Left renal cortex interstitium (tissue), 4 donors: Measurements from ENCODE around the gene GSTO1. TPM values are rescaled to one million over a fixed set of nuclear protein-coding genes. Genes with fewer than 3 reads are reported as not detected.
"Not testable (repeated sequence)": the region's sequence is repeated elsewhere in the genome, so short reads cannot be mapped to it uniquely, and the experiment has no call there.

Experiments
- DNase-seq, 4 donors: peaks; one replicate each; pipeline ENCODE4 v3.0.0-alpha.2; 2013; ENCODE audit warnings: low read depth in 4 of 4, low spot score in 2 of 4, missing footprints in 1 of 4
- polyA plus RNA-seq, 4 donors: library from polyadenylated mRNA; unstranded; fragments of 120-200 nt; gene quantifications; one replicate each; pipeline ENCODE4 v1.2.1, GENCODE V29; 2013; ENCODE audit not compliant: insufficient read length in 4 of 4

Gene GSTO1
- polyA plus RNA-seq, 4 donors, result 80.9 to 117 (median 88.0) TPM

DNA sequence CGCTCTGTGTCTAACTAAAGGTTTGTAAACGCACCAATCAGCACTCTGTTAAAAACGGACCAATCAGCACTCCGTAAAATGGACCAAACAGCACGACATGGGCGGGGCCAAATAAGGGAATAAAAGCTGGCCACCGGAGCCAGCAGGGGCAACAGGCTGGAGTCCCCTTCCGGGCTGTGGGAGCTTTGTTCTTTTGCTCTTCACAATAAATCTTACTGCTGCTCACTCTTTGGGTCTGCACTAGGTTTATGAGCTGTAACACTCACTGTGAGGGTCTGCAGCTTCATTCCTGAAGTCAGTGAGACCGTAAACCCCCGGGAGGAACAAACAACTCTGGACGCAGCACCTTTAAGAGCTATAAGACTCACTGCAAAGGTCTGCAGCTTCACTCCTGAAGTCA is 5.8 kb upstream of the GSTO1 start:
- DNase-seq, result not testable (repeated sequence)

DNA sequence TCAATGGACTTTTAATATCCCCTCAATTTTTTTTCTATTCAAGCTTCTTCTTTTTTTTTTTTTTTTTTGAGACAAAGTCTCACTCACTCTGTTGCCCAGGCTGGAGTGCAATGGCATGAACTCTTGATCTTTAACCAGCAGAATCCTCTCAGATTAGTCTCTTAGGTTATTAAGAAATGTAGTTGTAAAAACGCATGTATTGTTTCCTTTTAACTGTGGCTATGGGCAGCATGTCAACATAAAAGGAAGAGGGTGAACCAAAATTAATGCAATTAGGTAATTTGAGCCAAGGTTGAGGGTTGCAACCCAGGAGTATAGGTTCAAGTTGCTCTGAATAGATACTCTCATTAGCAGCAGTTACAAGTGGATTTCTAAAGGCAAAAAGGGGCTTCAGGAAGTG is 4.3 kb upstream of the GSTO1 start:
- no peak for DNase-seq

DNA sequence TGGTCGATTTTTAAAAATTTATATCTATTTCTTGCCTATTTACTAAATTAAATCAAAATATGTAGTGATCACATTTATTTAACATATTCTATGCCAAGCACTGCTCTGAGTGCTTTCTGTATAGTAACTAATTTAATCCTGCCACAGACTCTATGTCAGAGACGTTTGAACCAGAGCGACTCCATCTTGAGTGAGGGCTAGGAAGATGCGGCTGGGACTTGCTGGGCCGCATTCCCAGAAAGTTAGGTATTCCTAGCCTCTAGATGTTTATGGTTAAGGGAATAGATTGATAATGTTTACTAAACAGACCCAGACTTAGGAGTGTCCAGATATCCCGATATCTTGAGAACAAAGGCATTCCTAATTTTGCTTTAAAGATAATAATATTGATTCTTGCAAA is 3.2 kb upstream of the GSTO1 start:
- DNase-seq, result no peak

DNA sequence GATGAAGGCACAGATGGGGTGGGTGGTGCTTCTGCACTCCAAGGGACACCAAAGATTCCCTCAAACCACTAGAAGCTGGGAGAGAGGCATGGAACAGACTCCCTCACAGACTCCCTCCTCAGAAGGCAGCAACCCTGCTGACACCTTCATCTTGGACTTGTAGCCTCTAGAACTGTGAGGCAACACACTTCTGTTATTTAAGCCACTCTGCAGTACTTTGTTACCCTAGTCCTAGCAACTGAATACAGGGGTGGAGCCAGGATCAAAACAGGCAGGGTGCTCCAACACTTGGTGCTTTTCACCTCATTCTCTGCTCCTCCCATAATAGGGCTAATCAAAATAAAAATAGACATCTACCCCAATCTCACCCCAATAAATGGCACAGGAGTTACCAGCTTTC is 2.3 kb upstream of the GSTO1 start:
- no peak for DNase-seq

DNA sequence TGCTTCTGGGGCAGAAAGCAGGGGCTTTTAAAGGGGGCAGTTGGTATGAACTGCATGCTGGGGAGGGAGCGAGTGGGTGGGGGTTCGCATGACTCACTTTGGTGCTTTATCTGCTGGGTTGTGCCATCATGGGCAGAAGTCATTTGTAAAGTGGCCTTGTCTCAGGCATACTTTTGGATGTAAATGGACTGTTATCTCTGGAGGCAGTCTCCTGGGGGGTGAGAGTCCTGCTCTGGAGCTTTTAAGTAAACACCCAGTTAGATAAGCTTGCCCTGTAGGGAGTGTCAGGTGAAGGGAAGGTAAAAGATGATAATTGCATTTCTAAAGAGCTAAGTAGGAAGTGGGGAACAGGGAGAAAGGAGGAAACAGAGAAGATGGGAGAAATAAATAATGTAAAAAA is 1.6 kb upstream of the GSTO1 start:
- no peak for DNase-seq

DNA sequence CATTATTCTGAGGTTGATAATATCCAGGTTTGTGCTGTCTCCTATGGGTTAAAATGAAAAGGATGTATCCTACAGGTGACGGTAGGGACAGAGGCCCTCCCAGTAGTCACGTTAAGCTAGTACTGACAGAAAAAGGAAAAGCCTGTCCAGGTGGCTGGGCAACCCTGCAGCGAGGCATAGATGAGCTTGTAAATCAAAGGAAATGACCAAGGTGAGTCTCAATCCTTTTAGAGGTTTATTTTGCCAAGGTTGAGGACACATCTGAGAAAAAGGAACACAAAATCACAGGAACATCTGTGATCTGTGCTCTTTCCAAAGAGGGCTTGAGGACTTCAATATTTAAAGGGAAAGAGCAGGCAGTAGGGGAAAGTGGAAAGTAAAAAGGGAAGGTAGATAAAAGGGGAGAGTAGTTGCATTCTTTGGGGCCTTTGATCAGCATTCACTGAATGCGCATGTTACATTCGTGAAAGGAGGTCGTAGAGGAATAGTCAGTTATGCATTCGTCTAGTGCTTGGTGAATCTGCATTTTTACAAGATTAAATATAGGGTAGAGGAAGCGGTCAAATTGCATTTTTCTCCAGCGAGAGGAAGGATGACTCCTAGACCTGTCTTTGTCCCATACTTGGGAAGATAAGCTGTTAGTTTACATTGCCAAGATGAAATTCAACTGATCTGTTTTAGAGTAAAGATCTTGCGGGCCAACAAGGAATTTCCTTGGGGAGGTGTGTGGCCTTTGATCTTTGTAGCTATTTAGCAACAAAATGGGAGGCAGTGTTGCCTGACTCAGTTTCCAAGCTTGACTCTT is 884 bp upstream of the GSTO1 start:
- no peak for DNase-seq

DNA sequence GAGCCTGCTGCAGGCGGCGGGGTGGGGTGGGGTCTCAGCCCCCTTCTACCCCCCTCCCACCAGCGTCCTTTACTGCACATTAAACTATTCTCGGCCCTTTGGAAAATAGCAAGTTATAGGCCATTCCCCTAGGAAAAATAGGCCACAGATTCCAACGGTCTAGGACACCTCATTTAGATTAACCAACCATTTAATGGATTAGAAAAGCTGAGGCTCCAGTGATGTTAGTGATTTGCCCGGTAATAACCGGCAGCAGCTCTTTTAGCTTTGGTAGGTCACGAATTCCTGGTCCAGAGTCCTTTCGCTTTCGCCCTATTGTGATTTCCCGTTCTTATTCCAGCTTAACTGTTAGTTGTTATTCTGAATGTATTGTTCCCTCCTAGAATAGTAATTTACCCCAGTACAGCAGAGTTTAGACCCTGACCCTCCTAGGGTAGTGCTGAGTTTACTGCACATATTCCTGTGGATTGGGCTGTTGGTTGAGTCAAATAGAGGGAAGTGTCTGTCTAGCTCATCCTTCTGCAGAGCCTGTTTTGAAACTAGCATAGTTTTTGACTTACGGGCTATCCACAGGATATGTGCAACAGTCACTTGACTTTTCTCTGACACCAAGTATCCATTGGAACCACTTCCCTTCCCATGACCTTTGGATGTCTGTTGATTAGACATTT is 754 bp downstream of the GSTO1 start:
- no peak for DNase-seq

DNA sequence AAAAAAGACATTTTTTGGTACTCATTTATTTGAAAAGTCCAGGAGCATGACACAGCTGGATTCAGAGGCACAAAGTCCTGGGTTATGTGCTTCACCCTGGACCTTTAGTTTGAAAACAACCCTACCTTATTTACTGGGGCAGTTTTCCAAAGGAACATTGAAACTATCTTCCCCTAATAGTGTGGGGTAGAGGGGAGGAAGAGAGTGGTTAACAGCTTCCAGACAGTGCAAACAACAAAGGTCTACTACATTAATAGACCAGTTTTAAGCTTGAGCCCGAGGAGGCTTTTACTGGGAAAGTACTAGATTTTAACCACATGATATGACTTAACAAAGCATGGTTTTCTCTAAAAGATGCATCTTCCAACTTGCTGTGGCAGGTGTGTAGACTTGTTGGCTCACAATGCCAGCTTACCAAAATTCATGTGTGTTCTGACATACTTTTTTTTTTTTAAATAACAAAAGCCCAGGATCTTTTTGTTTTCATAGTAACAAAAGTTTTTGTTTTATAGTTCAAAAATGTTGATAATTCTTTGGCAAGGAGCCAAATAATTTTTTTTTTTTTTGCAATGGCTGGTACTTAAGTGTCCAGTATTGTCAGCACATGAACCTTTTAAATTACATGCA is 1.8 kb downstream of the GSTO1 start:
- DNase-seq, result no peak

DNA sequence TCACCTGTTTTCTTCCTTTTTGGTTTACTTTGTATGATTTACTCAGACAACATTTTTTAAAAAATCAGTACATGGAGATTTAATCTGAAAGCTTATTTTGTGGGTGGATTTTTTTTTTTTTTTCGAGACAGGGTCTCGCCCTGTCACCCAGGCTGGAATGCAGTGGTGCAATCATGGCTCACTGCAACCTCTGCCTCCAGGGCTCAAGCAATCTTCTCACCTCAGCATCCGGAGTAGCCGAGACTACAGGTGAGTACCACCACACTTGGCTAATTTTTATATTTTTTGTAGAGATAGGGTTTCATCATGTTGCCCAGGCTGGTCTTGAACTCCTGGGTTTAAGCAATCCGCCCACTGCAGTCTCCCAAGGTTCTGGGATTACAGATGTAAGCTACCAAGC is 2.5 kb downstream of the GSTO1 start:
- no peak for DNase-seq

DNA sequence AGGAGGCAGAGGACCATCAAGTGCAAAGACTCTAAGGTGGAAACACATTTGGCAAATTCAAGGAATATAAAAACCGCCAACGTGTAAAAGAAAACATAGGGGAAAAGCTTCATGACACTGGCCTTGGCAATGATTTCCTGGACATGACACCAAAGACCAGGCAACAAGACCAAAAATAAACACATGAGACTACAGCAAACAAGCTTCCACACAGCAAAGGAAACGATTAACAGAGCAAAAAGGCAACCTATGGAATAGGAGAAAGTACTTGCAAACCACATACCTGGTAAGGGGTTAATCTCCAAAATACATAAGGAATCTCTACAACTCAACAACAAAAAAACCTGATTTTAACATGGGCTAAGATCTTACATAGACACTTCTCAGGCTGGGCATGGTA is 3.5 kb downstream of the GSTO1 start:
- DNase-seq, result no peak

DNA sequence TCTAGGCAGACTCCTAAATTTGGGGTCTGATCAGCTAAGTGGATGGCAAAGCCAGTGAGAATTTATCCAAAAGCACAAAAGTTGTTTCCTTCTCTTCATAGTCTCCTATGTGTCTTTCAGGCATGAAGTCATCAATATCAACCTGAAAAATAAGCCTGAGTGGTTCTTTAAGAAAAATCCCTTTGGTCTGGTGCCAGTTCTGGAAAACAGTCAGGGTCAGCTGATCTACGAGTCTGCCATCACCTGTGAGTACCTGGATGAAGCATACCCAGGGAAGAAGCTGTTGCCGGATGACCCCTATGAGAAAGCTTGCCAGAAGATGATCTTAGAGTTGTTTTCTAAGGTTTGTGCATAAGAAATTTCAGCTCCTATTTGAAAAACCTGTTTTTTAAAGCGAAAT is 4.8 kb downstream of the GSTO1 start:
- no peak for DNase-seq

DNA sequence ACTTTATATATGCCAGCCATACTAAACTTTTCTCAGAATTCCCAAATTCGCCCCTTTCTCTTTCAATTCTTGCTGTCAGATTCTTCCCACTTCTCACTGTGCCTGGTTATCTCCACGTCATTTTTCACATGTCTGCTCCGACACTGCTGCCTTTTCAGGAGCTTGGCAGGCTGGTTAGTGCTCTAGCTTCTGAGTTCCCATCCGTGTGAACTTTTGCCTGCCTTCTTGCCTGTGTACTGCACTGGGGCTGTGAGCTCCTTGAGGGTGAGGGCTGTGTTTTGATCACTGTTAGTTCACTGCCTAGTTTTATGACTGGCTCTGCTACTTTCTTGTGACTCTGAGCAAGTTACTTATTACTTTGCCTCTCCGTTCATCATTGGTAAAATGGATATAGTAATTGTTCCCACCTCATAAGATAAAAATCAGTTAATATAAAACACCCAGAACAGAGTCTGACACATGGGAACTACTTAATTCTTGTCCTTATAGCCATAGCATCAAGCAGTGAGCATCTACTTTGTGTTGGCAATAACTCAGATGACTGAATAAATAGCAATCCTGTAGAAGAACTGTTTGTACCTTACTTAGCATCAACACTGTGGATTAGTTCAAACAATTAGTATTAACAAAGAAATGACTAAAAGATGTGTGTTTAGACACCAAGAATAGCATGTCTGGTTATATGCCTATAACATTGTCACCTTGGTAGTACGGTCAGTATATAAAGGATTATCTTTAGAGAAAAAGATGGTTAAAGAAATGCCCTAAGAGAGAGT is 5.5 kb downstream of the GSTO1 start:
- no peak for DNase-seq

DNA sequence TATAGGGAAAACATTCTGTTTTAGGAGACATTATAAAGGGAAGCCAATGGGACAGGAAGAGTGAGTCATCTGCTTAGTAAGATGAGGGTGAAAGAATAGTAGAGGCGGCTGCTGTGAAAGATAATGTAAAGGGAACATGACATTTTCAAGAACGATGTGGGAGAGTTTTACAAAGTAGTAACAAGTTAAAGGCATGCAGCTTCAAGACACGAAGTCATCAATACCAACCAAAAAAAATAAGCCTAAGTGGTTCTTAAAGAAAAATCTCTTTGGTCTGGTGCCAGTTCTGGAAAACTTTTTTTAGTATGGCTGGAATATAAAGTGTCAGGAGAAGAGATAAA is 6.1 kb downstream of the GSTO1 start:
- DNase-seq, result no peak

DNA sequence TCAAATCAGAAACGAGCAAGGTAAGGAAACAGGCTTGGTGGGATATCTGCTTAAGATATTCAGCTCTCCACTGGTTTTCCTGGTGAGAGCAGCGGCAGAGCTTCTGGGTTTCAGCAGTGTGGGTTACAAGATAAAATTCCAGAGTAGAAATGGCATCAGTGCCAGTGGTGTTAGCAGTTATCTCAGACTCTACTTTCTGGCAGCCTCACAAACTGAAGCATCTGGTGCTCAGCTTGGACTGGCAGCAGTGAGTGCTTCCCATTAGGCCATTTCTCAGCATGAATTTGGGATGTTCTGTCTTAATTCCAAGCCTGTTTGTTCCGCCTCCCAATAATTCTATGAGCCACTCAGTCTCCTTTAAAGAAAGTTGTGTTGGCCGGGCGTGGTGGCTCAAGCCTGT is 7.4 kb downstream of the GSTO1 start:
- no peak for DNase-seq

DNA sequence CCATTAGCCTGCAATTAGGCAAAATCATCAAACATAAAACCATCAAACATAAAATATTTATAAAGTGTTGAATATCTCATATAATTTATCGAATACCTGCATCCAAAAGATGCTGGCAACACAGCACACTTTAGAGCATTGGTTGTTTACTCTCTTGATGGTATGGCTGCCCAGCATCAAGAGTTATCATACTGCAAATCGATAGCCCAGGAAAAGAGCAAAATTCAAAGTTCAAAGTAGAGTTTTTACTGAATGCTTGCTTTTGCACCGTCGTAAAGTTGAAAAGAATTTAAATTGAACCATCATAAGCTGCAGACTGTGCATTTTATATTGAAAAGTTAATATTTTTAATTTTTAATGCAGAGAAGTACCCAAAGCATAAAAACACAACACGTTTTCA is 10.1 kb downstream of the GSTO1 start:
- no peak for DNase-seq

DNA sequence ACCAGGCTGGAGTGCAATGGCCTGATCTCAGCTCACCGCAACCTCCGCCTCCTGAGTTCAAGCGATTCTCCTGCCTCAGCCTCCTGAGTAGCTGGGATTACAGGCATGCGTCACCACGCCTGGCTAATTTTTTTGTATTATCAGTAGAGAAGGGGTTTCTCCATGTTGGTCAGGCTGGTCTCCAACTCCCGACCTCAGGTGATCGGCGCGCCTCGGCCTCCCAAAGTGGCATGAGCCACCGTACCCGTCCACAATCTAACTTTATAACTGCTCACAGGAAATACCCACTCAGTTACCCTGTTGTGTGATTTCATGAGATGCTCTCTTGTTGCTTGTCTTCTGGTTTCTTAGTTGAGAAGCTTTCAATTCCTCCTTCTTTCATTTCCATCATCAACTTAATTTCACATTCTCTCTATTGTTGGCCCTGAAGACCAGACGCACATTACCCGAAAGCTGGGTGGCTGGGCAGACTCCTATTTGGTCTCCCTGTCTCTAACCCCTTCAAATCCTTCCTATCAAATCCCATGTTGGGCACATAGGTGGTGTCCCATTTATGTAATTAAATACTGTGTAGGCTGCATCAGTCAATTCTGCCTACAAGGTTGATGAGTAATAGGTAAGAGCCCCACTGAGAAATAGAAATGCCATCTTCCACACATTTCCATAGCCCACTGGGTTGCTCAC is 13.2 kb downstream of the GSTO1 start:
- DNase-seq, result no peak

DNA sequence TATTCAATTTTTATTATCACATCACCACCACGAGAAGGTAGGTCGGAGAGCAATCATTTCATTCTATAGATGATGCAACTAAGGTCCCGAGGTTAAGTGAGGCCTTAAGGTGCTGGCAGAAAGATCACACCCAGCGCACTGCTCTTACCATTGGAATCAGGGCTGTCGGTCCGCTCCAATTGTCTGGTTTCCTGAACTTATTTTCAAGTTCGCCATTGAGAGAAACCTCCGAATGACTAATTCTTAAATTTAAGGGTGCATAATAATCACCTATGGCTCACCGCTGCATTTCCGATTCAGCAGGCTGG is 13.7 kb downstream of the GSTO1 start:
- DNase-seq, result no peak

DNA sequence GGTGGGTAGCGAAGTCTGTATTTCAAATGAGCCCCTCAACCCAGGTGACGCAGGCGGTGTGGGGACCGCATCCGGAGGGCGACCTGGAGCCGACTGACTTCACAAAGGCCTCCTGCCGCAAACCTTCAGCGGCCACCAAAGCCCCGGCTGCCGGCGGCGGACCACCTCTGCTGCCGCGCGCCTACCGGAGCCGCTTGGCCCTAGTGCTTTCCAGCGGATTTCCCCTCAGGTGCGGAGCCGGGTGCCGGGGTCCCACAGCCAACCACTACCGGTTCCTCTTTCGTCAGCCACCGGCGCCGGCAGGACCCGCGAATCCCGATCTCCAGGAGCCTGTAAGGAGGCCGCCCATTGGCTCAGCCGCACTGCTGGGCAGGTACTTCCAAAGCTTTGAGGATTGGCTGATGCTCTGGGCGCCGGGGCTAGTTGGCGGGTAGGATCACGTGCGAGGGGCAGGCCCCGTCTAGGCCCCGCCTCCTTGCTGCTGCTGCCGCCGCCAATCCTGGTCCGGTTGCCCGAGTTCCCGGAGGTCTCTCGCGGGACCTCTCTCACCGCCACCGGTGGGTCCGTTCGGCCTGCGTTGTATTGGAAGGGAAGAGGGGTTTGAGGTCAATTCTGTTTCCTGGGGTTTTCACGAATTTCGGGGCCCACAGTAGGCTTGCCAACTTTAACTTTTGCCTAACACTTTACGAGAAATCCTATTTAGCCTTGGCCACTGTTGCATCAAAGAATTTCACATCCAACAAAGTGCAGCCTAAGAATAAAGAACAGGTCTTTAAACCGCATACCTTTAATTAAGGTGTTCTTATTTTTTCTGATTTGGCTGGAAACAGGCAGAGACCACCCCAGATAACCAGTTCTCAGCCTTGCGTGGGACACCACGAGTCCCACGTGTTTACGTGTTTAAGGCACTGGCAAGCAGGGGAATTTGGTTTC is 14.3 kb downstream of the GSTO1 start, which contains the start of gene GSTO2:
Gene GSTO2, plus strand, starts transcription at position 472 of the 933 bp plus-strand sequence. CDS start 5,732 bp downstream, outside the sequence.
- peak; percentile 82 to 97 (median 92) for DNase-seq

DNA sequence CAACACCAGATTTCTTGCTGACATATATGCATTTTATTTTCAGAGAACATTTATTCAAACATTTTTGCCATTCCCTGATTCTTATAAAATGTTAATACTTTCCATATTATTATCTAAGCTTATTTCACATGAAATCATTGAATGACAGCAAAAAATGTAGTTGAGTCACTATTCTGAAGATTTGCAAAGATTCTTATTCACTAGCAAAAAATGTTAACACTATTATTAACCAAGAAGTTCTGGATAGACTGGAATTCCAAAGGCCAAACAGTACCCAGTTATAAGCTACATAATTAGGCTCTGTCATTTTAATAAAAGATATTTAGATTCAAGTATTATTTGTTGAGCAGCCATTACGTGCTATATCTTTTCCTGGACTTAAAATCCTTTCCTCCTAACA is 18.6 kb downstream of the GSTO1 start:
- DNase-seq, result no peak
